GM23338 (cell line): Measurements from ENCODE around the gene RRN3. TPM values are rescaled to one million over a fixed set of nuclear protein-coding genes. Genes with fewer than 3 reads are reported as not detected.
A peak's percentile ranks its signal among the peaks of the same experiment; 100 is the strongest.

Experiments
- ATAC-seq: fragments of 200-7000 bp; cut with Tn5 transposase; 3 replicates; pipeline ENCODE4 v1.9.1; 2020
- DNase-seq: peaks from one replicate; pipeline ENCODE4 v3.0.0-alpha.2; 2015; ENCODE audit warnings: low spot score
- H2AFZ ChIP-seq: fragments of 200-600 bp; sonication (generic); 2 replicates; pipeline ENCODE4 v1.8.0; 2016; ENCODE audit warnings: antibody characterized with exemption, mild to moderate bottlenecking, moderate library complexity
- H3F3A ChIP-seq: fragments of 200-600 bp; sonication (generic); replicated peaks from 2 replicates; pipeline ENCODE4 v1.8.0; 2017; ENCODE audit warnings: antibody characterized with exemption, mixed run types, low read depth
- H3K27ac ChIP-seq: fragments of 200-600 bp; sonication (generic); 2 replicates; pipeline ENCODE4 v1.6.1; 2016; ENCODE audit warnings: low read depth
- H3K27me3 ChIP-seq: fragments of 200-600 bp; sonication (generic); 2 replicates; pipeline ENCODE4 v1.8.0; 2016; ENCODE audit warnings: mild to moderate bottlenecking, mixed run types, moderate library complexity; ENCODE audit not compliant: insufficient read depth
- H3K36me3 ChIP-seq: fragments of 200-600 bp; sonication (generic); 2 replicates; pipeline ENCODE4 v1.8.0; 2016; ENCODE audit warnings: mild to moderate bottlenecking; ENCODE audit not compliant: insufficient read depth
- H3K4me1 ChIP-seq: fragments of 200-600 bp; sonication (generic); 2 replicates; pipeline ENCODE4 v1.8.0; 2016; ENCODE audit warnings: mild to moderate bottlenecking, moderate library complexity; ENCODE audit not compliant: insufficient read depth
- H3K4me2 ChIP-seq: fragments of 200-600 bp; sonication (generic); 2 replicates; pipeline ENCODE4 v1.7.1; 2017; ENCODE audit warnings: mixed run types
- H3K4me3 ChIP-seq: fragments of 200-600 bp; sonication (generic); 2 replicates; pipeline ENCODE4 v1.6.1; 2016; ENCODE audit warnings: mixed run types
- H3K79me2 ChIP-seq: fragments of 200-600 bp; sonication (generic); replicated peaks from 2 replicates; pipeline ENCODE4 v1.8.0; 2017; ENCODE audit warnings: mild to moderate bottlenecking; ENCODE audit not compliant: insufficient read depth
- H3K9me2 ChIP-seq: fragments of 200-600 bp; sonication (generic); 2 replicates; pipeline ENCODE4 v1.8.0; 2017; ENCODE audit not compliant: insufficient read depth
- H4K20me1 ChIP-seq: fragments of 200-600 bp; sonication (generic); replicated peaks from 2 replicates; pipeline ENCODE4 v1.8.0; 2017; ENCODE audit warnings: mild to moderate bottlenecking; ENCODE audit not compliant: insufficient read depth
- H3K27ac Mint-ChIP-seq: 2 replicates; pipeline ENCODE4 v1.8.0; 2020; ENCODE audit warnings: inconsistent platforms, mild to moderate bottlenecking, moderate library complexity, mixed read lengths
- H3K27me3 Mint-ChIP-seq: 3 replicates; pipeline ENCODE4 v1.8.0; 2022; ENCODE audit warnings: low read depth, mild to moderate bottlenecking, moderate library complexity, mixed read lengths, inconsistent platforms; ENCODE audit not compliant: insufficient read depth, poor library complexity
- H3K36me3 Mint-ChIP-seq: 3 replicates; pipeline ENCODE4 v1.8.0; 2021; ENCODE audit warnings: low read depth, mild to moderate bottlenecking, inconsistent platforms, moderate library complexity, mixed read lengths
- H3K4me1 Mint-ChIP-seq: 3 replicates; pipeline ENCODE4 v1.8.0; 2020; ENCODE audit warnings: mild to moderate bottlenecking, inconsistent platforms, mixed read lengths
- H3K4me3 Mint-ChIP-seq: 3 replicates; pipeline ENCODE4 v1.8.0; 2021; ENCODE audit warnings: moderate library complexity, mild to moderate bottlenecking, inconsistent platforms, mixed read lengths
- H3K9me3 Mint-ChIP-seq: 3 replicates; pipeline ENCODE4 v1.8.0; 2020; ENCODE audit warnings: moderate library complexity, mild to moderate bottlenecking, inconsistent platforms, mixed read lengths
- CREB1 ChIP-seq: fragments of 250-450 bp; sonication (Bioruptor Pico); IDR thresholded peaks from 2 replicates; pipeline ENCODE4 v1.5.0; 2020; ENCODE audit warnings: low read depth, mild to moderate bottlenecking, moderate library complexity
- CTCF ChIP-seq, 2 experiments: fragments of 200-600 bp in 1 of 2; sonication (generic) in 1 of 2; conservative IDR thresholded peaks; 2 replicates each; pipeline versions ENCODE4 v1.5.1 to v1.6.1; 2016 to 2017; ENCODE audit warnings: antibody characterized with exemption in 2 of 2, low read depth in 2 of 2, mild to moderate bottlenecking in 2 of 2, moderate library complexity in 1 of 2
- EZH2 ChIP-seq: fragments of 200-600 bp; sonication (generic); IDR thresholded peaks from one replicate; pipeline ENCODE4 v1.8.0; 2017; ENCODE audit warnings: antibody characterized with exemption, mild to moderate bottlenecking, low read depth; ENCODE audit not compliant: unreplicated experiment
- EZH2phosphoT487 ChIP-seq: fragments of 200-600 bp; sonication (generic); IDR thresholded peaks from one replicate; pipeline ENCODE4 v1.8.1; 2018; ENCODE audit warnings: antibody characterized with exemption; ENCODE audit not compliant: unreplicated experiment
- JUNB ChIP-seq: IDR thresholded peaks from one replicate; pipeline ENCODE4 v1.6.1; 2016; ENCODE audit warnings: antibody characterized with exemption; ENCODE audit not compliant: unreplicated experiment
- NANOG ChIP-seq: IDR thresholded peaks from 2 replicates; pipeline ENCODE4 v1.6.1; 2016; ENCODE audit warnings: antibody characterized with exemption, borderline replicate concordance
- POLR2AphosphoS5 ChIP-seq: IDR thresholded peaks from 2 replicates; pipeline ENCODE4 v1.6.1; 2016; ENCODE audit warnings: antibody characterized with exemption, low read depth
- REST ChIP-seq: IDR thresholded peaks from one replicate; pipeline ENCODE4 v1.6.1; 2018; ENCODE audit warnings: antibody characterized with exemption; ENCODE audit not compliant: unreplicated experiment
- STAT1 ChIP-seq: IDR thresholded peaks from one replicate; pipeline ENCODE4 v1.6.1; 2016; ENCODE audit warnings: antibody characterized with exemption; ENCODE audit not compliant: unreplicated experiment
- ZNF114 ChIP-seq: fragments of 250-450 bp; sonication (Bioruptor Pico); IDR thresholded peaks from 2 replicates; pipeline ENCODE4 v1.5.0; 2020; ENCODE audit warnings: mild to moderate bottlenecking, moderate library complexity
- ZNF331 ChIP-seq: fragments of 250-450 bp; sonication (Bioruptor Pico); IDR thresholded peaks from 2 replicates; pipeline ENCODE4 v1.5.0; 2020; ENCODE audit warnings: low read depth, mild to moderate bottlenecking, moderate library complexity
- polyA plus RNA-seq: library from polyadenylated mRNA; unstranded; fragments of >200 nt; fragmentation: Nextera tagmentation; extraction: Ambion mirVana; gene quantifications from 2 replicates; pipeline ENCODE4 v1.2.1, GENCODE V29; 2016
- total RNA-seq: library from RNA; depleted of rRNA; stranded (reverse); fragments of >200 nt; shearing (Covaris generic); gene quantifications from 2 replicates; pipeline ENCODE4 v1.2.3, GENCODE V29; 2014

Gene RRN3
- total and polyA plus RNA-seq, 2 experiments from 2014 or later = 15.4 to 41.5 TPM

DNA sequence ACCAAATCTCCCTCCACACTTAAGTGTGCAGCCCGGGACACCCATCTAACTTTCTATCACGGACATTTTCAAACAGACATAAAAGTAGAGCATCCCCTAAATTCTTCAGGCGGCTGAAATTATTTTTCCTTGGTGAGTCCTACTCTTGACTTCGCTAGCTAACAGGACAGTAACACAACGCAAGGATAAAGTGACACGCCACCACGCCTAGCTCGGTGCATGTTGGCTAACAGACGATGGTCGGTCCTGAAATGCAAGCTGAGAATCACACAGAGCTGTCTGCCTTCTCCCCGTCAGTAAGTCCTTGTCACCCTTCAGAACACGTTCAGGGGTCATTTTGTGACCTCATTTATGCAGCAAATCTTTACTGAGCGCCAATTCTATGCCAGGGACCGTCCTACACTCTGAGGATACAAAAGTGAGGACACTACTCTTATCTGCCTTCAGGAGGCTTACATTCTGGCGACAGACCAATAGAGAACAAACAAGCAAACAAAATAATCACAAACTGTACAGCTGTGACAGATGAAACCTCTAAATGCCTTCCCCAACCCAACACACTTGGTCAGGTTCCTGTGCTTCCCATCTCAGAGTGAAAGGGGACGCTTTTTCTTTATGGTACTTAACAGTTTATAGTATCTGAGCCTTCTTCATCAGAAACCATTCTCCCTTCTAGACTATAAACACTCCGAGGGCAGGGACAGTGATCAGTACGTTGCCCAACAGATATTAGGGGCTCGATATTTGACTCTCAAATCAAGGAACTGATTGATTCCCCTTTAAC, 39.5 kb downstream of the RRN3 start:
- Histone ChIP-seq H3K4me1 (no peaks in the 10 kb centered on the region; the same call in 1 of the 2 replicates), H3K4me3 (peak overlapping the region; percentile 89), H3K27ac (no peak overlapping the region), H3K27me3 (no peaks in the 10 kb centered on the region), H3K79me2 (peaks cover 49% of the 10 kb centered on the region), H3F3A (peaks cover 5% of the 10 kb centered on the region), H3K36me3 (peaks cover 3% of the 10 kb centered on the region; the same call in 1 of the 2 replicates), H2AFZ (peak overlapping the region; percentile 93), H3K4me2 (peak overlapping the region; percentile 92), H4K20me1 (peaks cover 13% of the 10 kb centered on the region), H3K9me2 (no peaks in the 10 kb centered on the region)
- no peak for TF ChIP-seq POLR2AphosphoS5
- no peak for TF ChIP-seq CREB1 (CRISPR knock-in tag)
- Mint-ChIP-seq H3K9me3 (no peaks in the 10 kb centered on the region), H3K27ac (no peak overlapping the region), H3K4me1 (peaks cover 6% of the 10 kb centered on the region), H3K4me3 (peak overlapping the region; percentile 85), H3K36me3 (peaks cover 13% of the 10 kb centered on the region), H3K27me3 (peaks cover 9% of the 10 kb centered on the region)
- DNase-seq (no peak), ATAC-seq (no peak)

DNA sequence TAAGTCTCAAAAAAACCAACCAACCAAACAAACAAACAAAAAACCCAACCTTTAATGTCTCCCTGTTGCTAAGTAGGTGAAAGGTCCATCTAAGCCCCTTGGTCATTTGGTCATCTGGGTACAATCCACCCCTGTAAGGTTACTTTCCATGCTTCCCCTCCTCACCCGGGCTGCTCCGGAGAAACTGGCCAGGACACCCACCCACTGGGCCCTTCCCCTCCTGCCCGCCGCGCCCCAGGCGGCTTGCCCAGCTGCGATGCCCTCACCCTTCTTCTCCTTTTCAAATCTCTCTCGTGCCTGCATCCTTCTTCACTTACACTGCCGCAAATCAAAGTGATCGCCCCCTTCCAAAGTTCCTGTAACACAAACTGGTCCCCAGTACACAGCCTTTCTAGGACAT, 40.2 kb downstream of the RRN3 start:
- DNase-seq (no peak), ATAC-seq (no peak)
- H3K27ac Mint-ChIP-seq = no peak overlapping the region
- H3K4me3 ChIP-seq = no peak overlapping the region
- no peak overlapping the region for H2AFZ ChIP-seq
- H3K27me3 ChIP-seq = no peaks in the 10 kb centered on the region
- H3K27me3 Mint-ChIP-seq = peaks cover 9% of the 10 kb centered on the region
- H3K4me1 ChIP-seq = no peaks in the 10 kb centered on the region; the same call in 1 of the 2 replicates
- H3K4me1 Mint-ChIP-seq = peaks cover 6% of the 10 kb centered on the region
- H3K27ac ChIP-seq = no peak overlapping the region
- peaks cover 5% of the 10 kb centered on the region for H3F3A ChIP-seq
- no peak overlapping the region for H3K4me2 ChIP-seq
- H3K9me2 ChIP-seq = no peaks in the 10 kb centered on the region
- H3K36me3 Mint-ChIP-seq = peaks cover 6% of the 10 kb centered on the region
- H4K20me1 ChIP-seq = peaks cover 10% of the 10 kb centered on the region
- peak overlapping the region; percentile 85; the same call in 2 of the 3 replicates for H3K4me3 Mint-ChIP-seq
- H3K36me3 ChIP-seq = no peaks in the 10 kb centered on the region
- H3K79me2 ChIP-seq = peaks cover 49% of the 10 kb centered on the region
- no peaks in the 10 kb centered on the region for H3K9me3 Mint-ChIP-seq
- no peak for TF ChIP-seq EZH2phosphoT487
- TF ChIP-seq REST = no peak
- no peak for TF ChIP-seq ZNF114
- no peak for TF ChIP-seq NANOG
- no peak for TF ChIP-seq CTCF (conservative IDR thresholded peaks at IDR 0.05; ENCODE audit: low read depth in 2 of 2)
- no peak for TF ChIP-seq EZH2
- no peak for TF ChIP-seq ZNF331 (CRISPR knock-in tag)
- TF ChIP-seq CREB1 (CRISPR knock-in tag) = no peak
- TF ChIP-seq STAT1 = no peak
- TF ChIP-seq POLR2AphosphoS5 = no peak
- no peak for TF ChIP-seq JUNB
